K562 (cell line): Measurements from ENCODE around the gene ZNF143. TPM values are rescaled to one million over a fixed set of nuclear protein-coding genes. Genes with fewer than 3 reads are reported as not detected.
A peak's percentile ranks its signal among the peaks of the same experiment; 100 is the strongest.

Experiments
- ARNT ChIP-seq, 2 experiments: fragments of 450-650 bp; IDR thresholded peaks; 2 replicates each; pipeline ENCODE4 v1.6.1; 2016; ENCODE audit warnings: mild to moderate bottlenecking in 1 of 2
- ATF3 ChIP-seq, 2 experiments: fragments of 450-650 bp in 1 of 2; sonication (generic) in 1 of 2; formaldehyde crosslinking in 1 of 2; IDR thresholded peaks in 1 of 2; conservative IDR thresholded peaks in 1 of 2; 2 replicates each; pipeline versions ENCODE4 v1.6.1 to v1.8.1; 2016 to 2023; ENCODE audit warnings: mild to moderate bottlenecking in 2 of 2, moderate library complexity in 2 of 2, inconsistent platforms in 1 of 2, missing genetic modification reagents in 1 of 2
- BRF1 ChIP-seq: IDR thresholded peaks from 3 replicates; pipeline ENCODE4 v1.6.1; 2011; ENCODE audit warnings: borderline replicate concordance, mild to moderate bottlenecking; ENCODE audit not compliant: insufficient read length; ENCODE audit errors: extremely low read depth
- CCAR2 ChIP-seq: fragments of 200-400 bp; formaldehyde crosslinking; IDR thresholded peaks from 2 replicates; pipeline ENCODE4 v1.6.1; 2017; ENCODE audit warnings: mild to moderate bottlenecking, low read depth, low read length
- CGGBP1 ChIP-seq: fragments of 250-450 bp; sonication (Bioruptor Pico); IDR thresholded peaks from 2 replicates; pipeline ENCODE4 v1.9.0; 2021; ENCODE audit warnings: mild to moderate bottlenecking
- CSDE1 ChIP-seq, 2 experiments: fragments of 450-650 bp; IDR thresholded peaks; 2 replicates each; pipeline ENCODE4 v1.6.1; 2016; ENCODE audit warnings: mild to moderate bottlenecking in 1 of 2
- HBP1 ChIP-seq: fragments of 450-650 bp; formaldehyde crosslinking; IDR thresholded peaks from 2 replicates; pipeline ENCODE4 v1.4.0; 2022; ENCODE audit warnings: missing genetic modification characterization
- KAT2B ChIP-seq: IDR thresholded peaks from one replicate; pipeline ENCODE4 v1.6.1; 2012; ENCODE audit warnings: low read depth, mild to moderate bottlenecking, control low read depth, inconsistent platforms, low read length, moderate library complexity
- KAT8 ChIP-seq: fragments of 450-650 bp; IDR thresholded peaks from 2 replicates; pipeline ENCODE4 v1.6.1; 2016; ENCODE audit warnings: low read depth, mild to moderate bottlenecking
- PHF21A ChIP-seq: fragments of 450-650 bp; IDR thresholded peaks from 2 replicates; pipeline ENCODE4 v1.6.1; 2017; ENCODE audit warnings: low read depth, borderline replicate concordance
- PTRF ChIP-seq: fragments of 450-650 bp; IDR thresholded peaks from 2 replicates; pipeline ENCODE4 v1.6.1; 2016; ENCODE audit warnings: mild to moderate bottlenecking, missing genetic modification characterization, missing compliant biosample characterization
- PURB ChIP-seq: sonication (generic); formaldehyde crosslinking; IDR thresholded peaks from 2 replicates; pipeline ENCODE4 v1.9.0; 2021; ENCODE audit warnings: low read depth, mild to moderate bottlenecking, missing genetic modification reagents
- SMAD3 ChIP-seq: fragments of 450-650 bp; formaldehyde crosslinking; conservative IDR thresholded peaks from 2 replicates; pipeline ENCODE4 v1.4.0; 2020; ENCODE audit warnings: mild to moderate bottlenecking
- SMARCC2 ChIP-seq: fragments of 450-650 bp; IDR thresholded peaks from 2 replicates; pipeline ENCODE4 v1.6.1; 2017; ENCODE audit warnings: antibody characterized with exemption, moderate library complexity, mild to moderate bottlenecking, low read depth
- SMC3 ChIP-seq: conservative IDR thresholded peaks from 2 replicates; pipeline ENCODE4 v1.6.1; 2011; ENCODE audit warnings: low read depth, low read length, improper control_type of control experiment; ENCODE audit not compliant: insufficient read depth
- SREBF1 ChIP-seq: fragments of 150-350 bp; IDR thresholded peaks from 2 replicates; pipeline ENCODE4 v1.6.1; 2014; ENCODE audit warnings: antibody characterized with exemption, low read depth, low read length, borderline replicate concordance
- SRSF1 ChIP-seq: fragments of 200-400 bp; formaldehyde crosslinking; IDR thresholded peaks from 2 replicates; pipeline ENCODE4 v1.6.1; 2017; ENCODE audit warnings: mild to moderate bottlenecking, low read depth, low read length, moderate library complexity
- ZFP1 ChIP-seq: fragments of 450-650 bp; formaldehyde crosslinking; IDR thresholded peaks from 2 replicates; pipeline ENCODE4 v1.4.0; 2020; ENCODE audit warnings: mild to moderate bottlenecking, mixed read lengths
- ZNF134 ChIP-seq: fragments of 250-450 bp; sonication (Bioruptor Pico); conservative IDR thresholded peaks from 2 replicates; pipeline ENCODE4 v1.4.0; 2020
- ZNF280B ChIP-seq: fragments of 250-450 bp; sonication (Bioruptor Pico); IDR thresholded peaks from 2 replicates; pipeline ENCODE4 v1.5.1; 2021; ENCODE audit warnings: mild to moderate bottlenecking
- ZNF445 ChIP-seq: fragments of 250-450 bp; sonication (Bioruptor Pico); IDR thresholded peaks from 2 replicates; pipeline ENCODE4 v1.4.0; 2020; ENCODE audit warnings: low read depth, mild to moderate bottlenecking, moderate library complexity
- ZNF584 ChIP-seq: fragments of 200-800 bp; sonication (Bioruptor generic); IDR thresholded peaks from 2 replicates; pipeline ENCODE4 v1.6.1; 2016; ENCODE audit warnings: low read depth, mild to moderate bottlenecking, missing genetic modification characterization, missing compliant biosample characterization
- ZNF589 ChIP-seq: fragments of 200-800 bp; sonication (Bioruptor generic); IDR thresholded peaks from 2 replicates; pipeline ENCODE4 v1.6.1; 2016; ENCODE audit warnings: low read depth, missing genetic modification characterization, missing compliant biosample characterization
- ZSCAN32 ChIP-seq: fragments of 450-650 bp; formaldehyde crosslinking; IDR thresholded peaks from 2 replicates; pipeline ENCODE4 v1.4.0; 2020; ENCODE audit warnings: mild to moderate bottlenecking, moderate library complexity
- polyA plus RNA-seq, 8 experiments: library from polyadenylated mRNA; depleted of rRNA in 4 of 8; stranded (reverse) in 5 of 8; unstranded in 3 of 8; fragments of >200 nt; fragmentation: Nextera tagmentation in 2 of 8; fragmentation: Illumina TruSeq in 1 of 8; extraction: Ambion mirVana in 2 of 8; extraction: Trizol in 1 of 8; gene quantifications; 2 replicates each; pipeline versions ENCODE4 v1.2.1 to v1.2.3, GENCODE V29; 2011 to 2014; ENCODE audit warnings: inconsistent platforms in 1 of 8, missing spikeins in 1 of 8
- total RNA-seq, 7 experiments: library from RNA; depleted of rRNA in 6 of 7; stranded (reverse); fragments of >200 nt in 6 of 7; fragmentation: Illumina TruSeq in 2 of 7; extraction: Trizol in 2 of 7; gene quantifications; 2 replicates each; pipeline versions ENCODE4 v1.2.1 to v1.2.3, GENCODE V29; 2011 to 2021; ENCODE audit warnings: low replicate concordance in 1 of 7

The ZNF143 gene
- total and polyA plus RNA-seq, 9 of the 15 experiments (the other 6 are each of a cell fraction or from before 2014, with no cell fraction given), result 18.4 to 58.5 (median 27.1) TPM

GRCh38 chr11:9460322-9461062, at the start of gene ZNF143 (continued):
- TF ChIP-seq ZFP1 (CRISPR knock-in tag), result no peak
- TF ChIP-seq SMARCC2, result no peak
- no peak for TF ChIP-seq CCAR2
- TF ChIP-seq PURB (CRISPR knock-in tag), result no peak
- TF ChIP-seq ZSCAN32 (CRISPR knock-in tag), result no peak
- TF ChIP-seq ARNT (IDR thresholded peaks at IDR 0.05), result peak in 1 of 2 experiments; percentile 80; a peak in 2 of 4 replicates
- TF ChIP-seq PTRF (tag), result no peak
- no peak for TF ChIP-seq ZNF589 (CRISPR knock-in tag)
- TF ChIP-seq CGGBP1 (CRISPR knock-in tag), result no peak
- no peak for TF ChIP-seq ZNF134
- TF ChIP-seq HBP1, result no peak
- TF ChIP-seq KAT2B, result no peak
- no peak for TF ChIP-seq BRF1
- no peak for TF ChIP-seq SMAD3 (CRISPR knock-in tag)
- TF ChIP-seq CSDE1 (IDR thresholded peaks at IDR 0.05), result peak; percentile 79 to 92
- no peak for TF ChIP-seq PHF21A
- no peak for TF ChIP-seq ZNF445 (CRISPR knock-in tag)
- peak; percentile 71; the same call in 1 of the 2 replicates for TF ChIP-seq KAT8
- TF ChIP-seq ATF3 (IDR thresholded peaks at IDR 0.05), result peak; percentile 92
- peak; percentile 44; the same call in 1 of the 2 replicates for TF ChIP-seq ATF3 (CRISPR knock-in tag; conservative IDR thresholded peaks at IDR 0.05)
- no peak for TF ChIP-seq SMC3
- TF ChIP-seq SREBF1, result no peak
- no peak; the same call in 1 of the 2 replicates for TF ChIP-seq SRSF1
- no peak for TF ChIP-seq ZNF280B
- no peak for TF ChIP-seq ZNF584 (CRISPR knock-in tag)
